AG04449 (cell line): ENCODE data around the gene SAXO1.

Experiments used
- CTCF ChIA-PET: fragments of 350-600 bp; formaldehyde crosslinking; extraction: SDS; loops from one replicate; lab custom pipeline; 2021; ENCODE audit warnings: antibody characterized with exemption; lab: Yijun Ruan, JAX
- POLR2A ChIA-PET: fragments of 400-600, 350-600 bp; formaldehyde crosslinking; extraction: SDS; loops from one replicate; lab custom pipeline; 2020; ENCODE audit warnings: antibody characterized with exemption, inconsistent platforms; lab: Yijun Ruan, JAX
- DNase-seq: peaks from one replicate; pipeline ENCODE4 v3.0.0-alpha.2; 2010; ENCODE audit warnings: low read depth, low spot score
- H3K4me3 ChIP-seq: 2 replicates; pipeline ENCODE4 v1.5.1; 2011; ENCODE audit warnings: low read depth, mild to moderate bottlenecking, control low read depth, low read length
- CTCF ChIP-seq: IDR thresholded peaks from one replicate; pipeline ENCODE4 v1.5.1; 2011; ENCODE audit warnings: mild to moderate bottlenecking, moderate library complexity, low read length, control low read depth, inconsistent platforms; ENCODE audit not compliant: insufficient read depth; ENCODE audit errors: missing control alignments

Gene SAXO1

DNA sequence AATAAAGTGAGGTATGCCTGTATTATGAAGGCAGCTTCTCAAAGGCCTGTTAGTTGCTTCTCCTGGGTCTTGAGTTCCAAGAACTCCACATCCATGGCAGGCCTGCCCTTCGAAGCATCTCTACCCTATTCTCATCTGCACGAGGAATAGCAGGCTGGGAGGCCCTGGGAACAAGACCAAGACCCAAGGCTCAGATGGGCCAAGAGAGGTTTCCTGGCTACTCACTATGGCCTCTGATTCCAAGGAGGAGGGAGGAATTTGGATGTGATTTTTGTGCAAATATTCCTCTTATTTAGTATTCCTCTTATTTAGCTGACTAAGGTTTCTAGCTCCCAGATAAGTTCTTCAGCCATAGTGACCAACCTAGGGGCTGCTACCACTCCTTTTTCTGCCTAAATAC, 151.3 kb downstream of the SAXO1 start:
- no peak overlapping the region for H3K4me3 ChIP-seq
- no peak for DNase-seq
- ChIA-PET CTCF (interaction anchor here (0.6 kb wide), 1 partner anchor 19 kb away, joined by 4 read pairs; no protein-coding TSS in a partner anchor), POLR2A (no interaction called here)
- TF ChIP-seq CTCF = no peak

DNA sequence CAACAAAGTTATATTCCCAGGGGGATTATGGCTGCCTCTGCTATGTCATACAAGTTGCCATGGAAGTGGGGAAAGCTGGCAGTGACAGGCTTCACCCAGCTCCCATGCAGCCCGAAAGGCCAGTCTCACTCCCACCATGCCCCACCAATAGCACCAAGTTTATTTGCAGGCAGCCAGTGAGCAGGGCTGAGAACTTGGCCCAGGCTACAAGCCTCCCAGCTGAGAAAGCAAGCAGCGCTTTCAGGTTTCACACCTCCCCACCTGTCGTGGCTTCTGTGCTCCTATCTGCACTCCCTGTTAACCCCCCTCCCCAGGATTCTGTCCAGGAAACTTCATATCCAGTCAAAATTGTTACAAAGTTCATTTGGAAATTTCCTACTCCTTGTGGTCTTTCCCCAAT, 155.0 kb downstream of the SAXO1 start:
- POLR2A ChIA-PET = no interaction called here
- no peak for TF ChIP-seq CTCF
- DNase-seq = no peak
- CTCF ChIA-PET = no interaction called here
- no peak overlapping the region for H3K4me3 ChIP-seq
